IPS-18a (cell line): ENCODE results near the gene TNNT3.

Source experiments
- H3K27ac ChIP-seq: one replicate; pipeline ENCODE4 v1.5.1; 2013; ENCODE audit warnings: low read length
- H3K27me3 ChIP-seq: one replicate; pipeline ENCODE4 v1.6.1; 2013; ENCODE audit warnings: mild to moderate bottlenecking, low read length; ENCODE audit not compliant: control insufficient read depth, insufficient read depth
- H3K36me3 ChIP-seq: one replicate; pipeline ENCODE4 v1.6.1; 2013; ENCODE audit warnings: low read depth, low read length; ENCODE audit not compliant: control insufficient read depth
- H3K4me1 ChIP-seq: one replicate; pipeline ENCODE4 v1.6.1; 2013; ENCODE audit warnings: low read depth, low read length; ENCODE audit not compliant: control insufficient read depth
- H3K4me3 ChIP-seq: one replicate; pipeline ENCODE4 v1.5.1; 2013; ENCODE audit warnings: low read length
- H3K9ac ChIP-seq: one replicate; pipeline ENCODE4 v1.6.1; 2013; ENCODE audit warnings: mild to moderate bottlenecking, low read length, moderate library complexity
- H3K9me3 ChIP-seq: one replicate; pipeline ENCODE4 v1.6.1; 2013; ENCODE audit warnings: low read depth, low read length; ENCODE audit not compliant: control insufficient read depth

TNNT3 gene

DNA sequence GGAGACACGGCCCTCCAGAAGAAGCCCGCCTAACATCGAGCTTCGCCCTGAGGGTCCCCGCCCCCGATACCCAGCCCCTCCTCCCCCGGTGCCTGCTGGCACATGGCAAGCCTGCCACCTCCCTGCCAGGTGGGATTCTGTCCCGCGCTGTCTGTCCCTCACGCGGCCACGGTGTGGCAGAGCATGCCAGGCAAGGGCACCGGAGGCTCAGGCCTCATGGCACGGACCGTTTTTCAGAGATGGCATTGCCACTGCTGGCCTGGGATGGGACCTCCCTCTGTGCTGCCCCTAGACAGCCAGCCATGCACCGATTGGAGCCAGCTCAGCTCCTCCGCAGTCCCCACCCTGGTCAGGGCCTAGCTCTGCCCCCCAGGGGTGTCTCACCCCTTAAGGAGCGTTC is 47.0 kb downstream of the TNNT3 start:
- Histone ChIP-seq H3K27ac (no peak overlapping the region), H3K9ac (no peak overlapping the region), H3K4me3 (no peak overlapping the region), H3K27me3 (no peaks in the 10 kb centered on the region), H3K36me3 (no peaks in the 10 kb centered on the region), H3K4me1 (no peaks in the 10 kb centered on the region), H3K9me3 (no peaks in the 10 kb centered on the region)

- Histone ChIP-seq H3K36me3 (no peaks in the 10 kb centered on the region), H3K9me3 (no peaks in the 10 kb centered on the region), H3K27ac (no peak overlapping the region), H3K9ac (no peak overlapping the region), H3K27me3 (no peaks in the 10 kb centered on the region), H3K4me1 (no peaks in the 10 kb centered on the region), H3K4me3 (no peak overlapping the region)
Observed at GRCh38 chr11:1967641-1968225, 48.2 kb downstream of the TNNT3 start.

GRCh38 chr11:1968454-1969002 is 49.0 kb downstream of the TNNT3 start:
- Histone ChIP-seq H3K4me1 (no peaks in the 10 kb centered on the region), H3K36me3 (no peaks in the 10 kb centered on the region), H3K4me3 (no peak overlapping the region), H3K27ac (no peak overlapping the region), H3K9me3 (no peaks in the 10 kb centered on the region), H3K27me3 (no peaks in the 10 kb centered on the region), H3K9ac (no peak overlapping the region)

- no peaks in the 10 kb centered on the region for H3K36me3 ChIP-seq
- H3K9me3 ChIP-seq: no peaks in the 10 kb centered on the region
- no peaks in the 10 kb centered on the region for H3K4me1 ChIP-seq
- H3K9ac ChIP-seq: no peak overlapping the region
- H3K27me3 ChIP-seq: no peaks in the 10 kb centered on the region
- H3K27ac ChIP-seq: no peak overlapping the region
- no peak overlapping the region for H3K4me3 ChIP-seq
Observed at GRCh38 chr11:1969035-1969434, 49.5 kb downstream of the TNNT3 start.

DNA sequence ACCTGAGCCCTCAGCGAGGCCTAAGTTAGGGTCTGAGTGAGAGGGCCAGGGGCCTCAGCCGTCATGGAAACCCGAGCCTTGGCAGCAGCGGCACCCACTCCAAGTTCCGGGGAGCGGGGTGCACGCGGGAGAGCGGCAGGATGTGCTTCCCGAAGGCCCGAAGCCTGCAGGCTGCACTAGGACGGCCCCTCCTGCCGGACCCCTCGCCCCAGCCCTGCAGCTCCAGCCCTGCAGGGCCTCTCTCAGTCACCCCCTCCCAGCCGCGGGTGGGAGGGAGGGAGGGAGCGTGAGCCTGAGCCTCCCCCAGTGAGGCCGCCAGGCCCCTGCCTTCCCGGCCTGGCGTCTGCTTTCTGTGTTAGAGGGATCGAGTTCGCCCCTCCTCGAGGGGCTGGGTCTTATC is 50.3 kb downstream of the TNNT3 start:
- no peak overlapping the region for H3K9ac ChIP-seq
- no peak overlapping the region for H3K4me3 ChIP-seq
- H3K4me1 ChIP-seq: no peaks in the 10 kb centered on the region
- H3K9me3 ChIP-seq: no peaks in the 10 kb centered on the region
- H3K27ac ChIP-seq: no peak overlapping the region
- no peaks in the 10 kb centered on the region for H3K27me3 ChIP-seq
- no peaks in the 10 kb centered on the region for H3K36me3 ChIP-seq

DNA sequence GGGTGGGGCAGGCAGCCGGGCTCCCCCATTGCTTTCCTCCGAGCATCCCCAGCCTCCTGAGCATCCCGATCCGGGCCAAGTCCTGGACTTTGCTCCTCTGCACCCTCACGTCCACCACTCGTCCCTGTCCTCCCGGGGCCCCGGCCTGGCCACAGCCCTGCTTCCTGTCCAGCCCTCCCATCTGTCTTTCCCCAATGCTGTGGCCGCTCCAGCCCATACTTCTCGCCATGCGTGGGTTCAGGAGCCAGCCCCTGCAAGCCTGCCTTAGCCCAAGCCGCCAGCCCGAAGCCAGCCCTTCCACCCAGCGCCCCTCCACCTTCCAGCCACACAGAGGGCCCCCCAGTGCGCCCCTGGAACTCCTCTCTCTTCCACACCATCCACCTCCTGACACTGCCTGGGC is 51.5 kb downstream of the TNNT3 start:
- Histone ChIP-seq H3K4me3 (no peak overlapping the region), H3K27ac (no peak overlapping the region), H3K9ac (no peak overlapping the region), H3K36me3 (no peaks in the 10 kb centered on the region), H3K27me3 (no peaks in the 10 kb centered on the region), H3K9me3 (no peaks in the 10 kb centered on the region), H3K4me1 (no peaks in the 10 kb centered on the region)

- H3K4me1 ChIP-seq: no peaks in the 10 kb centered on the region
- no peak overlapping the region for H3K9ac ChIP-seq
- no peaks in the 10 kb centered on the region for H3K9me3 ChIP-seq
- no peak overlapping the region for H3K27ac ChIP-seq
- no peaks in the 10 kb centered on the region for H3K36me3 ChIP-seq
- no peak overlapping the region for H3K4me3 ChIP-seq
- no peaks in the 10 kb centered on the region for H3K27me3 ChIP-seq
Observed at GRCh38 chr11:1975185-1975584, 55.7 kb downstream of the TNNT3 start.

DNA sequence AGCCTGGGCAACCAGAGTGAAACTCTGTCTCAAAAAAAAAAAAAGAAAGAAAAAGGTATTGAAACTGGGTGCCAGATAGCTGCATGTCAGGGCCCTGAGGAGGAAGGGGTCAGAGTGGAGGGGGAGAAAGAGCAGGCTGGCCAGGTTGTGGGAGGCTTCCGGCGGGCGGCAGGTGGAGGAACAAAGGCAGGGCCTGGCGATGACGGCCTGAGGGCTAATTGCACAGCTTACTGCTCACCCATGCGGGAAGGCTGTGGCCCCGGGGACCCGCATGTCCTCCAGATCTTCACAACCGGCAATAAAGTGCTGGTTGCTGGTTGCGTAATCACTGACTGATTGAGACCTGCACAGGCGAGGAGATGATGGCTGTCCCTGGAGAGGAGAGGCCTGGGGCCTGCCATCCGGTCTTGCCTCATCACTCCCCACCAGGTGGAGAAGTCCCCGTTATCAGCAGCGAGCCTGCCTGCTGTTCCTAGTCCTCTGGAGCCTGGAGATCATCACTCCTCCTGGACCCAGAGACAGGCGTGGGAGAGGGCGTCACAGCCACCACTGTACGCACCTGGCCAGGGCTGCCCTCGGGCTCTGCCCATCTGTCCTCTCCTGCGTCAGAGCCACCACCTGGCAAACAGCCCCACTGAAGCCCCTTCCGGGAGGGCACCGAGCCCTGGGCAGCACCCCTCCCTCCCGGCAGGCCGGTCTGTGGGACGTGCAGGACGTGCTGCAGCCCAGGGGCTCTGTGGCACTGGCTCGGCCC is 59.4 kb downstream of the TNNT3 start:
- Histone ChIP-seq H3K4me3 (no peak overlapping the region), H3K9ac (no peak overlapping the region)

DNA sequence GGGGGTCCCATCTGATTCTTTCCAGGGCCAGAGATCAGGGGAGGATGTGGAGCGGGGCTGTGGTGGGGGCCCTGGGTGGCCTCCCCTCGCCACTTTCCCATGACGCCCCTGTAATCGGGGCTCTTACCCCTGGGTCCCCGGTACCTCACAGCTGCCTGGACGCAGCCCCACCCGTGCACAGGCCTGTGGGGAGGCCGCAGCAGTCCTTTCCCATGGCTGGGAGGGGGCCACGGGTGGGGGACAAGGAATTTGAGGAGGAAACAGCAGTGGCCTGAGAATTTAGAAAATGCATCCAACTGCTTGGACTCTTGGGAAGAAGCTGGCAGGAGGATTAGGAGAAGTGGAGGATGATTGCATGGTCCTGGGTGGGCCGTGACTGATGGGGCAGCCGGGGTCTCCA is 60.1 kb downstream of the TNNT3 start:
- Histone ChIP-seq H3K27me3 (no peaks in the 10 kb centered on the region), H3K4me1 (no peaks in the 10 kb centered on the region), H3K9me3 (no peaks in the 10 kb centered on the region), H3K36me3 (no peaks in the 10 kb centered on the region), H3K4me3 (no peak overlapping the region), H3K9ac (no peak overlapping the region), H3K27ac (no peak overlapping the region)

More for the DNA sequence above, 59.4 kb downstream of the TNNT3 start:
- H3K36me3 ChIP-seq: no peaks in the 10 kb centered on the region
- no peaks in the 10 kb centered on the region for H3K9me3 ChIP-seq
- no peaks in the 10 kb centered on the region for H3K27me3 ChIP-seq
- H3K4me1 ChIP-seq: no peaks in the 10 kb centered on the region
- H3K27ac ChIP-seq: no peak overlapping the region

- Histone ChIP-seq H3K9ac (no peak overlapping the region), H3K9me3 (no peaks in the 10 kb centered on the region), H3K27ac (no peak overlapping the region), H3K4me1 (no peaks in the 10 kb centered on the region), H3K36me3 (no peaks in the 10 kb centered on the region), H3K4me3 (no peak overlapping the region), H3K27me3 (no peaks in the 10 kb centered on the region)
Observed at GRCh38 chr11:1982873-1983600, 63.5 kb downstream of the TNNT3 start.

GRCh38 chr11:1983601-1983961 is 64.1 kb downstream of the TNNT3 start:
- Histone ChIP-seq H3K27ac (no peak overlapping the region), H3K4me1 (no peaks in the 10 kb centered on the region), H3K9ac (no peak overlapping the region), H3K4me3 (no peak overlapping the region), H3K27me3 (no peaks in the 10 kb centered on the region), H3K9me3 (no peaks in the 10 kb centered on the region), H3K36me3 (no peaks in the 10 kb centered on the region)
